K562 (cell line): Measurements from ENCODE around the gene STK17A. TPM values are rescaled to one million over a fixed set of nuclear protein-coding genes. Genes with fewer than 3 reads are reported as not detected.
A peak's percentile ranks its signal among the peaks of the same experiment; 100 is the strongest.

Experiments used
- ATAC-seq: fragments of 200-7000 bp; cut with Tn5 transposase; 3 replicates; pipeline ENCODE4 v1.9.1; 2020; ENCODE audit warnings: moderate library complexity
- BruUV-seq: library from RNA; stranded (reverse); fragments of 400-500 nt; replicated peaks from 2 replicates; lab custom pipeline; 2021; lab: Mats Ljungman, UMichigan
- CTCF ChIA-PET: fragments of 300-600 bp; formaldehyde crosslinking; extraction: SDS; loops from one replicate; lab custom pipeline; 2021; ENCODE audit warnings: low intra/inter-chr PET ratio; lab: Yijun Ruan, JAX
- POLR2A ChIA-PET: fragments of 300-600, 350-650 bp; sonication (Branson Sonifier 250); formaldehyde crosslinking; extraction: SDS; loops from one replicate; lab custom pipeline; 2021; ENCODE audit warnings: antibody characterized with exemption, inconsistent platforms; lab: Yijun Ruan, JAX
- DNase-seq, 4 experiments: peaks; one replicate each; pipeline versions ENCODE4 v3.0.0 to v3.0.0-alpha.2; 2011 to 2018; ENCODE audit warnings: low spot score in 3 of 4, mixed read lengths in 3 of 4; ENCODE audit errors: extremely low read depth in 1 of 4
- FAIRE-seq: peaks from 2 replicates; lab custom pipeline; 2011; peaks lifted over from hg19 to GRCh38; lab: Jason Lieb, UNC
- H2AFZ ChIP-seq: 2 replicates; pipeline ENCODE4 v1.6.0; 2011; ENCODE audit warnings: low read depth, low read length, control low read depth, inconsistent platforms
- H3K27ac ChIP-seq: fragments of 200-600 bp; 3 replicates; pipeline ENCODE4 v1.8.0; 2011; ENCODE audit warnings: low read depth, mild to moderate bottlenecking, control low read depth, inconsistent platforms, low read length, moderate library complexity, mixed read lengths; ENCODE audit errors: extremely low read depth
- H3K27me3 ChIP-seq, 2 experiments: fragments of 300-600 bp in 1 of 2; 2 replicates in 1 of 2; 3 replicates in 1 of 2; pipeline versions ENCODE4 v1.6.0 to v1.8.0; 2011; ENCODE audit warnings: inconsistent platforms in 2 of 2, low read length in 2 of 2, mild to moderate bottlenecking in 1 of 2, mixed read lengths in 1 of 2, moderate library complexity in 1 of 2; ENCODE audit not compliant: control insufficient read depth in 2 of 2, insufficient read depth in 2 of 2
- H3K36me3 ChIP-seq: fragments of 300-600 bp; 3 replicates; pipeline ENCODE4 v1.8.0; 2011; ENCODE audit warnings: mild to moderate bottlenecking, low read length, inconsistent platforms; ENCODE audit not compliant: control insufficient read depth, insufficient read depth
- H3K4me1 ChIP-seq, 2 experiments: fragments of 200-600 bp in 1 of 2; replicated peaks in 1 of 2; 2 replicates in 1 of 2; 3 replicates in 1 of 2; pipeline versions ENCODE4 v1.5.1 to v1.8.0; 2011; ENCODE audit warnings: inconsistent platforms in 2 of 2, low read length in 2 of 2, mild to moderate bottlenecking in 1 of 2, mixed read lengths in 1 of 2, moderate library complexity in 1 of 2; ENCODE audit not compliant: control insufficient read depth in 2 of 2, insufficient read depth in 2 of 2
- H3K4me2 ChIP-seq: 2 replicates; pipeline ENCODE4 v1.6.1; 2011; ENCODE audit warnings: low read length, control low read depth, inconsistent platforms, mixed read lengths; ENCODE audit not compliant: insufficient read depth
- H3K4me3 ChIP-seq: fragments of 200-600 bp; sonication (generic), shearing (Covaris generic); 2 replicates; pipeline ENCODE4 v1.5.1; 2016; ENCODE audit warnings: control low read depth, inconsistent platforms
- H3K79me2 ChIP-seq: fragments of 200-600 bp; 3 replicates; pipeline ENCODE4 v1.8.0; 2011; ENCODE audit warnings: low read length, inconsistent platforms; ENCODE audit not compliant: control insufficient read depth, insufficient read depth
- H3K9ac ChIP-seq, 2 experiments: 2 replicates each; pipeline versions ENCODE4 v1.6.0 to v1.6.1; 2011; ENCODE audit warnings: low read depth in 2 of 2, low read length in 2 of 2, control low read depth in 1 of 2, inconsistent platforms in 1 of 2, mild to moderate bottlenecking in 1 of 2, mixed read lengths in 1 of 2; ENCODE audit not compliant: insufficient read depth in 1 of 2
- H3K9me1 ChIP-seq: one replicate; pipeline ENCODE4 v1.6.0; 2011; ENCODE audit warnings: inconsistent platforms, mild to moderate bottlenecking, low read length, moderate library complexity; ENCODE audit not compliant: control insufficient read depth, insufficient read depth
- H3K9me3 ChIP-seq: replicated peaks from 2 replicates; pipeline ENCODE4 v1.5.1; 2011; ENCODE audit warnings: low read depth, low read length, inconsistent platforms; ENCODE audit not compliant: control insufficient read depth, insufficient read depth
- H4K20me1 ChIP-seq: replicated peaks from 2 replicates; pipeline ENCODE4 v1.6.1; 2011; ENCODE audit warnings: low read length, inconsistent platforms, mixed read lengths; ENCODE audit not compliant: control insufficient read depth, insufficient read depth
- CHD7 ChIP-seq: fragments of 200-600 bp; sonication (generic); IDR thresholded peaks from one replicate; pipeline ENCODE4 v1.6.1; 2012; ENCODE audit warnings: mild to moderate bottlenecking, low read depth, low read length, inconsistent platforms
- EP300 ChIP-seq: IDR thresholded peaks from 2 replicates; pipeline ENCODE4 v1.6.1; 2012; ENCODE audit warnings: low read length, improper control_type of control experiment
- KDM2B ChIP-seq: fragments of 250-450 bp; sonication (Bioruptor Pico); IDR thresholded peaks from 2 replicates; pipeline ENCODE4 v1.8.0; 2021; ENCODE audit warnings: mild to moderate bottlenecking, moderate library complexity
- MED1 ChIP-seq: sonication (generic); formaldehyde crosslinking; IDR thresholded peaks from 2 replicates; pipeline ENCODE4 v1.8.1; 2023; ENCODE audit warnings: missing genetic modification reagents, borderline replicate concordance
- PATZ1 ChIP-seq: fragments of 250-450 bp; sonication (Bioruptor Pico); IDR thresholded peaks from 2 replicates; pipeline ENCODE4 v1.5.0; 2020; ENCODE audit warnings: mild to moderate bottlenecking, borderline replicate concordance
- ZFP30 ChIP-seq: fragments of 250-450 bp; sonication (Bioruptor Pico); IDR thresholded peaks from 2 replicates; pipeline ENCODE4 v1.8.0; 2022; ENCODE audit warnings: moderate library complexity, mild to moderate bottlenecking, inconsistent platforms, borderline replicate concordance
- ZNF212 ChIP-seq: fragments of 450-650 bp; formaldehyde crosslinking; IDR thresholded peaks from 2 replicates; pipeline ENCODE4 v1.4.0; 2020; ENCODE audit warnings: mild to moderate bottlenecking
- WGBS: fragments of 100-300 bp; shearing (Covaris generic); methylation state at CpG from one replicate; pipeline ENCODE4 v1.1.6; 2016; ENCODE audit warnings: low coverage, mixed read lengths; ENCODE audit not compliant: insufficient coverage; ENCODE audit errors: missing lambda C conversion rate; 5-methylcytosine and 5-hydroxymethylcytosine counted together
- in situ Hi-C: fragments of 300-500 bp; cut with MboI; formaldehyde crosslinking; loops from 4 replicates; pipeline ENCODE4 v1.15.0; 2018; ENCODE audit warnings: inconsistent platforms, mixed read lengths
- intact Hi-C: fragments of 100-400 bp; cut with micrococcal nuclease; formaldehyde crosslinking; loops from 2 replicates; pipeline ENCODE4 v1.14.2; 2022
- polyA plus RNA-seq, 8 experiments: library from polyadenylated mRNA; depleted of rRNA in 4 of 8; stranded (reverse) in 5 of 8; unstranded in 3 of 8; fragments of >200 nt; fragmentation: Nextera tagmentation in 2 of 8; fragmentation: Illumina TruSeq in 1 of 8; extraction: Ambion mirVana in 2 of 8; extraction: Trizol in 1 of 8; gene quantifications; 2 replicates each; pipeline versions ENCODE4 v1.2.1 to v1.2.3, GENCODE V29; 2011 to 2014; ENCODE audit warnings: inconsistent platforms in 1 of 8, missing spikeins in 1 of 8
- total RNA-seq, 7 experiments: library from RNA; depleted of rRNA in 6 of 7; stranded (reverse); fragments of >200 nt in 6 of 7; fragmentation: Illumina TruSeq in 2 of 7; extraction: Trizol in 2 of 7; gene quantifications; 2 replicates each; pipeline versions ENCODE4 v1.2.1 to v1.2.3, GENCODE V29; 2011 to 2021; ENCODE audit warnings: low replicate concordance in 1 of 7

The STK17A gene
- total and polyA plus RNA-seq, 9 of the 15 experiments (the other 6 are each of a cell fraction or from before 2014, with no cell fraction given), result 3.4 to 16.3 (median 13.2) TPM

- ATAC-seq (no peak), DNase-seq (no peak), FAIRE-seq (peak; percentile 32)
- 83% methylated on average over 8 of the region's 8 CpGs for WGBS
- H3K36me3 ChIP-seq, result peaks cover 74% of the 10 kb centered on the region; the same call in 2 of the 3 replicates
- H4K20me1 ChIP-seq, result peaks cover 8% of the 10 kb centered on the region; the same call in 1 of the 2 replicates
- intact Hi-C loops (no loop called here), in situ Hi-C loops (no loop called here)
- no peak overlapping the region for H3K4me3 ChIP-seq
- peaks cover 26% of the 10 kb centered on the region; the same call in 2 of the 3 replicates for H3K79me2 ChIP-seq
- no TSS peak for BruUV-seq
- no peak overlapping the region for H3K27ac ChIP-seq
- H3K9me1 ChIP-seq, result no peaks in the 10 kb centered on the region
- no peaks in the 10 kb centered on the region for H3K9me3 ChIP-seq
- no peaks in the 10 kb centered on the region for H3K4me1 ChIP-seq
- H3K27me3 ChIP-seq, result no peaks in the 10 kb centered on the region
- no peak overlapping the region for H2AFZ ChIP-seq
- CTCF ChIA-PET, result no interaction called here
- POLR2A ChIA-PET, result no interaction called here
- H3K4me2 ChIP-seq, result no peak overlapping the region
- no peak overlapping the region for H3K9ac ChIP-seq
- TF ChIP-seq EP300 (no peak), CHD7 (no peak), PATZ1 (CRISPR knock-in tag) (no peak), ZNF212 (CRISPR knock-in tag) (no peak), MED1 (CRISPR knock-in tag) (no peak), ZFP30 (CRISPR knock-in tag) (no peak), KDM2B (CRISPR knock-in tag) (no peak)
Measured at GRCh38 chr7:43648473-43649406, 65.8 kb downstream of the STK17A start.
